GM12878 (cell line): ENCODE data around the gene SPI1. TPM values are rescaled to one million over a fixed set of nuclear protein-coding genes. Genes with fewer than 3 reads are reported as not detected.

Experiments used
- CHD4 ChIP-seq: fragments of 200-600 bp; sonication (generic); IDR thresholded peaks from 2 replicates; pipeline ENCODE4 v1.6.1; 2016; ENCODE audit warnings: mild to moderate bottlenecking
- IKZF1 ChIP-seq: fragments of 450-650 bp; conservative IDR thresholded peaks from 2 replicates; pipeline ENCODE4 v1.6.1; 2017; ENCODE audit warnings: antibody characterized with exemption, mild to moderate bottlenecking
- MEF2B ChIP-seq: fragments of 450-650 bp; IDR thresholded peaks from 2 replicates; pipeline ENCODE4 v1.6.1; 2018; ENCODE audit warnings: mild to moderate bottlenecking, moderate library complexity; ENCODE audit not compliant: partially characterized antibody, poor library complexity, severe bottlenecking
- MYC ChIP-seq: IDR thresholded peaks from 2 replicates; pipeline ENCODE4 v1.6.1; 2011; ENCODE audit warnings: mild to moderate bottlenecking, low read length, moderate library complexity, inconsistent platforms; ENCODE audit not compliant: insufficient read depth, insufficient replicate concordance, insufficient read length, severe bottlenecking
- PAX8 ChIP-seq: fragments of 450-650 bp; IDR thresholded peaks from 2 replicates; pipeline ENCODE4 v1.6.1; 2017; ENCODE audit warnings: mild to moderate bottlenecking, moderate library complexity
- POU2F2 ChIP-seq: IDR thresholded peaks from 3 replicates; pipeline ENCODE4 v1.6.1; 2011; ENCODE audit warnings: low read depth, mild to moderate bottlenecking, low read length, borderline replicate concordance
- RCOR1 ChIP-seq: conservative IDR thresholded peaks from 2 replicates; pipeline ENCODE4 v1.6.1; 2012; ENCODE audit warnings: low read depth, low read length, improper control_type of control experiment
- SMARCA5 ChIP-seq: fragments of 450-650 bp; IDR thresholded peaks from 2 replicates; pipeline ENCODE4 v1.6.1; 2017; ENCODE audit warnings: mild to moderate bottlenecking
- TARDBP ChIP-seq: IDR thresholded peaks from 2 replicates; pipeline ENCODE4 v1.6.1; 2016; ENCODE audit warnings: borderline replicate concordance
- polyA plus RNA-seq, 11 experiments: library from polyadenylated mRNA; depleted of rRNA in 4 of 11; unstranded in 6 of 11; stranded (reverse) in 5 of 11; fragments of >200 nt; fragmentation: Nextera tagmentation in 4 of 11; fragmentation: Illumina TruSeq in 1 of 11; extraction: Ambion mirVana in 4 of 11; extraction: Trizol in 1 of 11; gene quantifications; 1 replicate in 1 of 11; 2 replicates in 10 of 11; pipeline versions ENCODE4 v1.2.1 to v1.2.3, GENCODE V29; 2011 to 2016; ENCODE audit warnings: inconsistent platforms in 2 of 11, missing spikeins in 2 of 11, low read depth in 1 of 11
- total RNA-seq, 4 experiments: library from RNA; depleted of rRNA in 3 of 4; stranded (reverse); fragments of >200 nt in 3 of 4; fragmentation: Illumina TruSeq in 1 of 4; extraction: Trizol in 1 of 4; gene quantifications; 2 replicates each; pipeline versions ENCODE4 v1.2.1 to v1.2.3, GENCODE V29; 2013 to 2021
- TF ChIP-seq, protein P1 (sequence below): fragments of 450-650 bp; IDR thresholded peaks from 2 replicates; pipeline ENCODE4 v1.6.1; 2016; ENCODE audit warnings: mild to moderate bottlenecking
- TF ChIP-seq, protein P2 (sequence below): fragments of 450-650 bp; formaldehyde crosslinking; IDR thresholded peaks from 2 replicates; pipeline ENCODE4 v1.5.0; 2022; ENCODE audit warnings: mild to moderate bottlenecking, missing genetic modification characterization
- TF ChIP-seq, protein P3 (sequence below): fragments of 450-650 bp; IDR thresholded peaks from 2 replicates; pipeline ENCODE4 v1.6.1; 2016; ENCODE audit warnings: mild to moderate bottlenecking

The SPI1 gene
- total and polyA plus RNA-seq, 10 of the 15 experiments (the other 5 are each of a cell fraction or from before 2014, with no cell fraction given), result 0.05 to 31.1 (median 9.7) TPM

DNA sequence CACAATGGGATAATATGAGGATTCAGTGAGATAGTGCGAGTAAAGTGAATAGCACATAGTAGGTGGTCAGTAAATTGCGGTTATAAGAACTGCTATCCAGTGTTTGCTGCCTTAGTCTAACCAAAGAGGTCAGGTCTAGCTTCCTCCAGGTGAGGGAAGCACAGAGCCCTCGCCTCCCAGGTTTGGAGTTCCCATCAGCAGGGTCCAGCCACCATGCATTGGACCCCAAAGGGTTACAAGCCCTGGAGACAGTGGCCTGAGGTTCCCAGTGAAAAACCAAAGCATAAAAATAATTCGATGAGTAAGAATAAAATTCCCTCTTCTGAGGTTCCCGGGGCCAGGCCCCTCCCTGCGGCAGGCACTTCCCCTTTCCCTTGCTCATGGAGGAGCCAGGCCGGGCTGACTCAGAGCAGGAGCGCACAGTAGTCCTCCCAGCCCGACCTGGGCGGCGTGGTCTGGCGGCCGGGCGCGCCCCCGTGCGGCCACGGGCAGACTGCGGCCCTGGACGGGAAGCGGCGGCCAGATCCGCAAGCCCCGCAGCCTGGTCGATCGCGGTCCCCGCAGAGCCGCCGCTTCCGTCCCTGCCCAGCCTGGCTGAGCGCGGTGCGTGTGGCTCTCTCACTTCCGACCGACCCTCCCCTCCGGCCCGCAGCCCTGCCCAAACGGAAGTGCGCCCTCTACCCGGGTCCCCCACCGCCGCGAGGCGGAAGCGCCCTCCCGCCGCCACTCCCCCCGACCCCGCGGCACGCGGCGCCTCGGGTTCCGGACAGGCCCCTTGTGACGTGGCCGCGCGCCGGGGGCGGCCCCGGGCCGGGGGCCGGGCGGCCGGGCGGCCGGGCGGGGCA, 29.6 kb upstream of the SPI1 start, which contains the start of gene SLC39A13 (continued):
- peak; percentile 100 for TF ChIP-seq IKZF1
- peak; percentile 68 for TF ChIP-seq MEF2B
- no peak for TF ChIP-seq TARDBP
- no peak for TF ChIP-seq PAX8
- TF ChIP-seq RCOR1, result peak; percentile 90
- TF ChIP-seq, protein P1, sequence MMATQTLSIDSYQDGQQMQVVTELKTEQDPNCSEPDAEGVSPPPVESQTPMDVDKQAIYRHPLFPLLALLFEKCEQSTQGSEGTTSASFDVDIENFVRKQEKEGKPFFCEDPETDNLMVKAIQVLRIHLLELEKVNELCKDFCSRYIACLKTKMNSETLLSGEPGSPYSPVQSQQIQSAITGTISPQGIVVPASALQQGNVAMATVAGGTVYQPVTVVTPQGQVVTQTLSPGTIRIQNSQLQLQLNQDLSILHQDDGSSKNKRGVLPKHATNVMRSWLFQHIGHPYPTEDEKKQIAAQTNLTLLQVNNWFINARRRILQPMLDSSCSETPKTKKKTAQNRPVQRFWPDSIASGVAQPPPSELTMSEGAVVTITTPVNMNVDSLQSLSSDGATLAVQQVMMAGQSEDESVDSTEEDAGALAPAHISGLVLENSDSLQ, result peak; percentile 33; the same call in 1 of the 2 replicates
- peak; percentile 99 for TF ChIP-seq SMARCA5
- TF ChIP-seq MYC, result peak; percentile 78
- TF ChIP-seq CHD4, result peak; percentile 72; the same call in 1 of the 2 replicates
- TF ChIP-seq POU2F2, result peak; percentile 75; the same call in 2 of the 3 replicates
- TF ChIP-seq, protein P2, sequence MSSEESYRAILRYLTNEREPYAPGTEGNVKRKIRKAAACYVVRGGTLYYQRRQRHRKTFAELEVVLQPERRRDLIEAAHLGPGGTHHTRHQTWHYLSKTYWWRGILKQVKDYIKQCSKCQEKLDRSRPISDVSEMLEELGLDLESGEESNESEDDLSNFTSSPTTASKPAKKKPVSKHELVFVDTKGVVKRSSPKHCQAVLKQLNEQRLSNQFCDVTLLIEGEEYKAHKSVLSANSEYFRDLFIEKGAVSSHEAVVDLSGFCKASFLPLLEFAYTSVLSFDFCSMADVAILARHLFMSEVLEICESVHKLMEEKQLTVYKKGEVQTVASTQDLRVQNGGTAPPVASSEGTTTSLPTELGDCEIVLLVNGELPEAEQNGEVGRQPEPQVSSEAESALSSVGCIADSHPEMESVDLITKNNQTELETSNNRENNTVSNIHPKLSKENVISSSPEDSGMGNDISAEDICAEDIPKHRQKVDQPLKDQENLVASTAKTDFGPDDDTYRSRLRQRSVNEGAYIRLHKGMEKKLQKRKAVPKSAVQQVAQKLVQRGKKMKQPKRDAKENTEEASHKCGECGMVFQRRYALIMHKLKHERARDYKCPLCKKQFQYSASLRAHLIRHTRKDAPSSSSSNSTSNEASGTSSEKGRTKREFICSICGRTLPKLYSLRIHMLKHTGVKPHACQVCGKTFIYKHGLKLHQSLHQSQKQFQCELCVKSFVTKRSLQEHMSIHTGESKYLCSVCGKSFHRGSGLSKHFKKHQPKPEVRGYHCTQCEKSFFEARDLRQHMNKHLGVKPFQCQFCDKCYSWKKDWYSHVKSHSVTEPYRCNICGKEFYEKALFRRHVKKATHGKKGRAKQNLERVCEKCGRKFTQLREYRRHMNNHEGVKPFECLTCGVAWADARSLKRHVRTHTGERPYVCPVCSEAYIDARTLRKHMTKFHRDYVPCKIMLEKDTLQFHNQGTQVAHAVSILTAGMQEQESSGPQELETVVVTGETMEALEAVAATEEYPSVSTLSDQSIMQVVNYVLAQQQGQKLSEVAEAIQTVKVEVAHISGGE (CRISPR knock-in tag), result peak; percentile 99
- TF ChIP-seq, protein P3, sequence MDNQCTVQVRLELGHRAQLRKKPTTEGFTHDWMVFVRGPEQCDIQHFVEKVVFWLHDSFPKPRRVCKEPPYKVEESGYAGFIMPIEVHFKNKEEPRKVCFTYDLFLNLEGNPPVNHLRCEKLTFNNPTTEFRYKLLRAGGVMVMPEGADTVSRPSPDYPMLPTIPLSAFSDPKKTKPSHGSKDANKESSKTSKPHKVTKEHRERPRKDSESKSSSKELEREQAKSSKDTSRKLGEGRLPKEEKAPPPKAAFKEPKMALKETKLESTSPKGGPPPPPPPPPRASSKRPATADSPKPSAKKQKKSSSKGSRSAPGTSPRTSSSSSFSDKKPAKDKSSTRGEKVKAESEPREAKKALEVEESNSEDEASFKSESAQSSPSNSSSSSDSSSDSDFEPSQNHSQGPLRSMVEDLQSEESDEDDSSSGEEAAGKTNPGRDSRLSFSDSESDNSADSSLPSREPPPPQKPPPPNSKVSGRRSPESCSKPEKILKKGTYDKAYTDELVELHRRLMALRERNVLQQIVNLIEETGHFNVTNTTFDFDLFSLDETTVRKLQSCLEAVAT, result peak; percentile 69; the same call in 1 of the 2 replicates
